Heart left ventricle (tissue), 16 donors: Measurements from ENCODE around the gene LRRC14B. TPM values are rescaled to one million over a fixed set of nuclear protein-coding genes. Genes with fewer than 3 reads are reported as not detected.

Experiments
- ATAC-seq, 4 donors: fragments of 200-7000 bp; cut with Tn5 transposase; one replicate each; pipeline ENCODE4 v1.9.1; 2020 to 2022; ENCODE audit warnings: moderate library complexity in 4 of 4, mild to moderate bottlenecking in 3 of 4, moderate number of reproducible peaks in 1 of 4
- DNase-seq, 5 donors: peaks; one replicate each; pipeline ENCODE4 v3.0.0-alpha.2; 2020
- H3K27ac ChIP-seq, 12 donors: fragments of 200-600 bp; sonication (generic) in 4 of 12; one replicate each; pipeline versions ENCODE4 v1.5.0 to v1.8.0; 2016 to 2022; ENCODE audit warnings: mild to moderate bottlenecking in 2 of 12
- H3K27me3 ChIP-seq, 9 donors: fragments of 200-600 bp; sonication (generic) in 2 of 9; one replicate each; pipeline versions ENCODE4 v1.5.1 to v1.8.0; 2016 to 2022; ENCODE audit warnings: mild to moderate bottlenecking in 3 of 9
- H3K36me3 ChIP-seq, 9 donors: fragments of 200-600 bp; sonication (generic) in 2 of 9; one replicate each; pipeline versions ENCODE4 v1.5.0 to v1.8.0; 2018 to 2022; ENCODE audit warnings: mild to moderate bottlenecking in 2 of 9
- H3K4me1 ChIP-seq, 12 donors: fragments of 200-600 bp; sonication (generic) in 4 of 12; one replicate each; pipeline versions ENCODE4 v1.5.0 to v1.8.0; 2016 to 2022; ENCODE audit warnings: mild to moderate bottlenecking in 3 of 12
- H3K4me3 ChIP-seq, 12 donors: fragments of 200-600 bp; sonication (generic) in 4 of 12; one replicate each; pipeline versions ENCODE4 v1.5.0 to v1.8.0; 2017 to 2022; ENCODE audit warnings: mild to moderate bottlenecking in 9 of 12, moderate library complexity in 4 of 12
- H3K9me3 ChIP-seq, 12 donors: fragments of 200-600 bp; sonication (generic) in 4 of 12; one replicate each; pipeline versions ENCODE4 v1.5.0 to v1.8.0; 2016 to 2022; ENCODE audit warnings: mild to moderate bottlenecking in 1 of 12
- CTCF ChIP-seq, 12 donors: fragments of 200-600 bp; sonication (generic) in 4 of 12; IDR thresholded peaks; one replicate each; pipeline versions ENCODE4 v1.5.0 to v1.8.0; 2018 to 2022; ENCODE audit warnings: antibody characterized with exemption in 12 of 12, mild to moderate bottlenecking in 5 of 12
- POLR2A ChIP-seq, 2 donors: fragments of 450-650 bp; IDR thresholded peaks; one replicate each; pipeline ENCODE4 v1.6.1; 2017; ENCODE audit warnings: antibody characterized with exemption in 2 of 2, mild to moderate bottlenecking in 2 of 2, moderate library complexity in 2 of 2
- WGBS, 4 donors: extraction: QIAGEN DNeasy Blood & Tissue Kit in 2 of 4; methylation state at CpG; one replicate each; pipeline versions ENCODE4 v1.1.5 to v1.1.7; 2013 to 2018; 5-methylcytosine and 5-hydroxymethylcytosine counted together
- intact Hi-C, 10 donors: fragments of 100-400 bp; cut with DNase I; formaldehyde crosslinking; loops; one replicate each; pipeline versions ENCODE4 v1.11.1 to v1.14.2; 2022
- polyA plus RNA-seq, 2 donors: library from polyadenylated mRNA; stranded (reverse); fragments of 200-250 nt; gene quantifications; one replicate each; pipeline ENCODE4 v1.2.3, GENCODE V29; 2013
- total RNA-seq, 9 donors: library from RNA; depleted of rRNA in 2 of 9; stranded (reverse); fragments of >200 nt in 2 of 9; fragmentation: NEBNext Ultra II Directional in 3 of 9; extraction: Animal tissue kit (Norgen Biotek cat#: 25700) in 3 of 9; gene quantifications; one replicate each; pipeline versions ENCODE4 v1.1.0 to v1.2.4, GENCODE V29; 2016 to 2023
- donor health status: ischemic (EF 13 %, LVEDD 7.1; RV severe dilation, severe dysfunction).
- donor health status: healthy with polysubstance abuse.
- donor health status: DM: no; HTN: yes; CAD: no.
- donor health status: DM: no; HTN: no; CAD: no.
- donor health status: ischemic (EF 25% LVEDD 6.9; RV normal size, moderate dysfunction).
- donor health status: ischemic (EF 25% LVEDD 5.7; RV mildly dilated, moderate dysfunction).
- donor health status: healthy.
- donor health status: DM: yes; HTN: yes; CAD: no.
- donor health status: ischemic (EF 35%, LVEDD 5.7; RV mildly dilated, moderate dysfunction).
- donor health status: nonischemic (EF 11% LVEDD 7.7; RV severe dilation, severe dysfunction).
- donor health status: DM: yes; HTN: yes; CAD: no.
- donor health status: PGD.
- donor health status: ischemic (EF 29% LVEDD 5.4; RV normal size, mild dysfunction).
- donor health status: nonischemic (EF 23%, LVEDD 6.1; RV moderate dilation, normal function).

Gene LRRC14B
- total and polyA plus RNA-seq, 11 donors, result 6.1 to 133 (median 40.3) TPM

GRCh38 chr5:180286-180918 lies 10.9 kb upstream of the LRRC14B start:
- no peak overlapping the region for H3K4me3 ChIP-seq
- 39 to 46% (median 40%) methylated on average over 13 of the region's 13 CpGs for WGBS, 4 donors
- TF ChIP-seq CTCF (IDR thresholded peaks at IDR 0.05) (no peak), POLR2A (IDR thresholded peaks at IDR 0.05) (no peak)
- intact Hi-C loops, result loop anchor here in 1 of 10 donors (5.0 kb wide), 1 partner anchor 132 kb away; no protein-coding TSS in a partner anchor
- H3K36me3 ChIP-seq, result no peaks in the 10 kb centered on the region
- ATAC-seq (peak; percentile 33 to 55 (median 40)), DNase-seq (peak in 2 of 5 donors; percentile 28 to 31)
- H3K4me1 ChIP-seq, result peaks cover 0 to 7% (median 0%) of the 10 kb centered on the region in 12 donors
- H3K27ac ChIP-seq, result no peak overlapping the region
- H3K9me3 ChIP-seq, result no peaks in the 10 kb centered on the region
- H3K27me3 ChIP-seq, result peaks cover 0 to 6% (median 0%) of the 10 kb centered on the region in 9 donors

- Histone ChIP-seq H3K27me3 (peaks cover 0 to 6% (median 0%) of the 10 kb centered on the region in 9 donors), H3K27ac (no peak overlapping the region), H3K4me3 (no peak overlapping the region), H3K9me3 (no peaks in the 10 kb centered on the region), H3K36me3 (no peaks in the 10 kb centered on the region), H3K4me1 (peaks cover 0 to 7% (median 0%) of the 10 kb centered on the region in 12 donors)
- TF ChIP-seq CTCF (IDR thresholded peaks at IDR 0.05), result no peak
- TF ChIP-seq POLR2A (IDR thresholded peaks at IDR 0.05), result no peak
- ATAC-seq (no peak), DNase-seq (peak in 2 of 5 donors; percentile 9 to 22)
- WGBS, 4 donors, result 88 to 92% (median 91%) methylated on average over 9 of the region's 9 CpGs
- intact Hi-C loops, result loop anchor here in 1 of 10 donors (5.0 kb wide), 1 partner anchor 131 kb away; no protein-coding TSS in a partner anchor
Measured at GRCh38 chr5:181160-181559, 10.1 kb upstream of the LRRC14B start.

GRCh38 chr5:181566-181965 lies 9.7 kb upstream of the LRRC14B start:
- peaks cover 0 to 6% (median 0%) of the 10 kb centered on the region in 9 donors for H3K27me3 ChIP-seq
- H3K27ac ChIP-seq, result no peak overlapping the region
- DNase-seq (peak in 2 of 5 donors; percentile 20 to 51), ATAC-seq (no peak)
- no peak overlapping the region for H3K4me3 ChIP-seq
- TF ChIP-seq POLR2A (IDR thresholded peaks at IDR 0.05) (no peak), CTCF (IDR thresholded peaks at IDR 0.05) (no peak)
- WGBS, 4 donors, result 88 to 96% (median 94%) methylated on average over 15 to 22 of the region's 22 CpGs
- intact Hi-C loops, result loop anchor here in 1 of 10 donors (5.0 kb wide), 1 partner anchor 131 kb away; no protein-coding TSS in a partner anchor
- H3K36me3 ChIP-seq, result no peaks in the 10 kb centered on the region
- H3K9me3 ChIP-seq, result no peaks in the 10 kb centered on the region
- peaks cover 0 to 7% (median 0%) of the 10 kb centered on the region in 12 donors for H3K4me1 ChIP-seq

- DNase-seq, result peak in 2 of 5 donors; percentile 12 to 51
Measured at GRCh38 chr5:182126-182525, 9.2 kb upstream of the LRRC14B start.

More at GRCh38 chr5:182126-182525, 9.2 kb upstream of the LRRC14B start:
- TF ChIP-seq POLR2A (IDR thresholded peaks at IDR 0.05) (no peak), CTCF (IDR thresholded peaks at IDR 0.05) (no peak)
- H3K4me1 ChIP-seq, result peaks cover 0 to 7% (median 0%) of the 10 kb centered on the region in 12 donors
- H3K4me3 ChIP-seq, result no peak overlapping the region
- H3K36me3 ChIP-seq, result no peaks in the 10 kb centered on the region
- ATAC-seq, result no peak
- no peaks in the 10 kb centered on the region for H3K9me3 ChIP-seq
- H3K27me3 ChIP-seq, result peaks cover 0 to 6% (median 0%) of the 10 kb centered on the region in 9 donors
- H3K27ac ChIP-seq, result no peak overlapping the region
- intact Hi-C loops, result loop anchor here in 1 of 10 donors (5.0 kb wide), 1 partner anchor 130 kb away; no protein-coding TSS in a partner anchor
- WGBS, 4 donors, result 93 to 98% (median 94%) methylated on average over 11 to 12 of the region's 12 CpGs
